Measurements from ENCODE around the gene PPRC1. TPM values are rescaled to one million over a fixed set of nuclear protein-coding genes. Genes with fewer than 3 reads are reported as not detected.

PPRC1 gene
- total RNA-seq, result 15.4 and 17.3 TPM in 2 replicates

GRCh38 chr10:102132563-102133372 lies at the start of gene PPRC1:
Gene PPRC1, plus strand, starts transcription at chr10:102133040. Its CDS starts 29 bp downstream, at chr10:102133069.

GRCh38 chr10:102120142-102120990 lies 12.5 kb upstream of the PPRC1 start, which contains the start of gene LDB1:
Gene LDB1, minus strand, starts transcription at chr10:102120368. Its CDS starts 258 bp downstream, at chr10:102120110.

GRCh38 chr10:102151774-102152544 lies 19.1 kb downstream of the PPRC1 start, which contains the start of gene NOLC1:
Gene NOLC1, plus strand, starts transcription at chr10:102152389. Its CDS starts 22 bp downstream, at chr10:102152411.

Small RNA genes within 50 kb of the gene (small RNA-seq; reads per million reads assigned to genes)
- not detected for gene AL500527.1
- not detected for gene AL500527.2

Other genes starting within 250 kb of the PPRC1 start
- 13.5 and 14.9 TPM in 2 replicates for gene ARMH3, start 76.9 kb upstream of the PPRC1 start, total RNA-seq
- 20.3 and 27.2 TPM in 2 replicates for gene HPS6, start 67.7 kb upstream of the PPRC1 start, total RNA-seq
- 35.4 and 40.4 TPM in 2 replicates for gene LDB1, start 12.7 kb upstream of the PPRC1 start, total RNA-seq
- gene NOLC1, start 19.3 kb downstream of the PPRC1 start, total RNA-seq, result 23.9 and 26.4 TPM in 2 replicates
- 0.65 TPM in 2 replicates for gene ELOVL3, start 93.3 kb downstream of the PPRC1 start, total RNA-seq
- 0.11 and 0.13 TPM in 2 replicates for gene PITX3, start 108.5 kb downstream of the PPRC1 start, total RNA-seq
- 42.8 and 45.3 TPM in 2 replicates for gene GBF1, start 112.5 kb downstream of the PPRC1 start, total RNA-seq

Data from articular chondrocyte of knee joint (primary cell).